H9 (cell line): ENCODE results near the gene GPLD1. TPM values are rescaled to one million over a fixed set of nuclear protein-coding genes. Genes with fewer than 3 reads are reported as not detected.

Experiments
- DNase-seq: peaks from one replicate; pipeline ENCODE4 v3.0.0-alpha.2; 2017
- H2AFZ ChIP-seq: one replicate; pipeline ENCODE4 v1.6.1; 2013; ENCODE audit warnings: mild to moderate bottlenecking, low read length, control low read depth, moderate library complexity
- H2AK5ac ChIP-seq: 2 replicates; pipeline ENCODE4 v1.6.1; 2013; ENCODE audit warnings: low read length, control low read depth, mixed read lengths; ENCODE audit not compliant: insufficient read length
- H2BK120ac ChIP-seq: one replicate; pipeline ENCODE4 v1.6.1; 2013; ENCODE audit warnings: low read depth, mild to moderate bottlenecking, low read length, control low read depth, inconsistent platforms; ENCODE audit not compliant: poor library complexity, severe bottlenecking
- H2BK12ac ChIP-seq: 2 replicates; pipeline ENCODE4 v1.6.1; 2013; ENCODE audit warnings: low read length, control low read depth, mixed read lengths, low read depth; ENCODE audit not compliant: insufficient read length
- H2BK15ac ChIP-seq: 2 replicates; pipeline ENCODE4 v1.6.1; 2013; ENCODE audit warnings: low read depth, low read length, control low read depth
- H2BK20ac ChIP-seq: one replicate; pipeline ENCODE4 v1.6.1; 2013; ENCODE audit warnings: low read depth, mild to moderate bottlenecking, low read length, control low read depth, inconsistent platforms; ENCODE audit not compliant: poor library complexity, severe bottlenecking
- H2BK5ac ChIP-seq: 2 replicates; pipeline ENCODE4 v1.6.1; 2013; ENCODE audit warnings: low read length, control low read depth, mixed read lengths; ENCODE audit not compliant: insufficient read length
- H3K14ac ChIP-seq: 2 replicates; pipeline ENCODE4 v1.6.1; 2013; ENCODE audit warnings: low read length, control low read depth; ENCODE audit not compliant: insufficient read depth
- H3K18ac ChIP-seq: 2 replicates; pipeline ENCODE4 v1.6.1; 2013; ENCODE audit warnings: low read depth, mild to moderate bottlenecking, mixed read lengths, low read length, control low read depth; ENCODE audit not compliant: insufficient read length
- H3K23ac ChIP-seq: 2 replicates; pipeline ENCODE4 v1.6.1; 2013; ENCODE audit warnings: low read length, control low read depth, mixed read lengths, low read depth; ENCODE audit not compliant: insufficient read length
- H3K23me2 ChIP-seq: 2 replicates; pipeline ENCODE4 v1.6.1; 2013; ENCODE audit warnings: low read depth, mild to moderate bottlenecking, mixed read lengths, low read length, control low read depth; ENCODE audit not compliant: insufficient read length, poor library complexity, severe bottlenecking
- H3K27ac ChIP-seq: 2 replicates; pipeline ENCODE4 v1.5.1; 2013; ENCODE audit warnings: low read length, control low read depth, mixed read lengths, low read depth; ENCODE audit not compliant: insufficient read length
- H3K27me3 ChIP-seq: 2 replicates; pipeline ENCODE4 v1.6.1; 2013; ENCODE audit warnings: low read length, control low read depth, inconsistent platforms; ENCODE audit not compliant: insufficient read depth
- H3K4ac ChIP-seq: 2 replicates; pipeline ENCODE4 v1.6.1; 2013; ENCODE audit warnings: low read depth, mild to moderate bottlenecking, control low read depth, inconsistent platforms, low read length, moderate library complexity
- H3K4me1 ChIP-seq: 2 replicates; pipeline ENCODE4 v1.6.1; 2013; ENCODE audit warnings: low read length, control low read depth, inconsistent platforms; ENCODE audit not compliant: insufficient read depth
- H3K4me2 ChIP-seq: 2 replicates; pipeline ENCODE4 v1.6.1; 2013; ENCODE audit warnings: low read length, control low read depth, mixed read lengths; ENCODE audit not compliant: insufficient read length, insufficient read depth
- H3K56ac ChIP-seq: 2 replicates; pipeline ENCODE4 v1.6.1; 2013; ENCODE audit warnings: low read depth, mild to moderate bottlenecking, mixed read lengths, low read length, control low read depth; ENCODE audit not compliant: insufficient read length
- H3K79me1 ChIP-seq: 2 replicates; pipeline ENCODE4 v1.6.1; 2013; ENCODE audit warnings: low read depth, mild to moderate bottlenecking, moderate library complexity, low read length, control low read depth, inconsistent platforms; ENCODE audit not compliant: insufficient read depth, poor library complexity, severe bottlenecking
- H3K79me2 ChIP-seq: 2 replicates; pipeline ENCODE4 v1.6.1; 2013; ENCODE audit warnings: low read length, control low read depth, inconsistent platforms; ENCODE audit not compliant: insufficient read depth
- H3K9ac ChIP-seq: 2 replicates; pipeline ENCODE4 v1.6.1; 2013; ENCODE audit warnings: low read length, control low read depth, mixed read lengths; ENCODE audit not compliant: insufficient read length; ENCODE audit errors: extremely low read depth
- H3K9me3 ChIP-seq: one replicate; pipeline ENCODE4 v1.6.1; 2013; ENCODE audit warnings: low read depth, low read length, inconsistent platforms; ENCODE audit not compliant: control insufficient read depth
- H3T11ph ChIP-seq: one replicate; pipeline ENCODE4 v1.6.1; 2013; ENCODE audit warnings: mild to moderate bottlenecking, low read length, control low read depth, inconsistent platforms
- H4K20me1 ChIP-seq: one replicate; pipeline ENCODE4 v1.6.1; 2013; ENCODE audit not compliant: control insufficient read depth, insufficient read length, insufficient read depth
- H4K5ac ChIP-seq: 2 replicates; pipeline ENCODE4 v1.6.1; 2013; ENCODE audit warnings: low read depth, mild to moderate bottlenecking, mixed read lengths, low read length, control low read depth; ENCODE audit not compliant: insufficient read length
- H4K8ac ChIP-seq: replicated peaks from 2 replicates; pipeline ENCODE4 v1.6.1; 2013; ENCODE audit warnings: low read length, control low read depth, mixed read lengths, low read depth; ENCODE audit not compliant: insufficient read length
- H4K91ac ChIP-seq: 2 replicates; pipeline ENCODE4 v1.6.1; 2013; ENCODE audit warnings: low read depth, mild to moderate bottlenecking, moderate library complexity, mixed read lengths, low read length, control low read depth; ENCODE audit not compliant: insufficient read length
- H3K27ac Mint-ChIP-seq, 3 experiments: 2 replicates in 2 of 3; 3 replicates in 1 of 3; pipeline ENCODE4 v1.8.0; 2020 to 2021; ENCODE audit warnings: mixed read lengths in 3 of 3, mild to moderate bottlenecking in 1 of 3, moderate library complexity in 1 of 3
- H3K27me3 Mint-ChIP-seq: 2 replicates; pipeline ENCODE4 v1.8.0; 2021; ENCODE audit warnings: low read depth, mild to moderate bottlenecking, moderate library complexity, mixed read lengths
- H3K36me3 Mint-ChIP-seq, 3 experiments: 2 replicates in 2 of 3; 3 replicates in 1 of 3; pipeline ENCODE4 v1.8.0; 2020 to 2021; ENCODE audit warnings: low read depth in 3 of 3, mixed read lengths in 3 of 3; ENCODE audit not compliant: insufficient read depth in 1 of 3
- H3K4me1 Mint-ChIP-seq, 2 experiments: 2 replicates each; pipeline ENCODE4 v1.8.0; 2020; ENCODE audit warnings: mixed read lengths in 2 of 2
- H3K4me3 Mint-ChIP-seq, 2 experiments: 2 replicates in 1 of 2; 3 replicates in 1 of 2; pipeline ENCODE4 v1.8.0; 2020 to 2021; ENCODE audit warnings: mild to moderate bottlenecking in 2 of 2, mixed read lengths in 2 of 2, moderate library complexity in 1 of 2
- H3K9me3 Mint-ChIP-seq, 2 experiments: 2 replicates in 1 of 2; 3 replicates in 1 of 2; pipeline ENCODE4 v1.8.0; 2020; ENCODE audit warnings: mild to moderate bottlenecking in 2 of 2, mixed read lengths in 2 of 2, moderate library complexity in 1 of 2
- WGBS: extraction: QIAGEN DNeasy Blood & Tissue Kit; methylation state at CpG from one replicate; pipeline ENCODE4 v1.1.7; 2013; ENCODE audit warnings: missing lambda C conversion rate, low lambda C conversion rate, mixed read lengths; ENCODE audit not compliant: insufficient read length; ENCODE audit errors: extremely low coverage; 5-methylcytosine and 5-hydroxymethylcytosine counted together
- total RNA-seq: library from RNA; stranded (reverse); gene quantifications from 2 replicates; pipeline ENCODE4 v1.2.1, GENCODE V29; 2021
- TF ChIP-seq, protein P1 (sequence below): fragments of 200-600 bp; sonication (generic); conservative IDR thresholded peaks from 3 replicates; pipeline ENCODE4 v1.8.0; 2021; ENCODE audit warnings: antibody characterized with exemption, mild to moderate bottlenecking

GPLD1 gene
- total RNA-seq, 1 experiment from 2014 or later = 8.0 TPM

- no CpG with 5 or more reads among the region's 16 CpGs for WGBS
- no peak overlapping the region for H2BK15ac ChIP-seq
These were observed 48.3 kb downstream of the GPLD1 start for GRCh38 chr6:24440897-24441598.

More at GRCh38 chr6:24440897-24441598, 48.3 kb downstream of the GPLD1 start:
- Histone ChIP-seq H3K56ac (no peak overlapping the region), H3K9ac (no peak overlapping the region), H3K18ac (no peak overlapping the region), H3K23ac (no peak overlapping the region), H3K14ac (no peak overlapping the region), H3K27me3 (no peaks in the 10 kb centered on the region), H3K4me1 (0 out of 2 replicates have a peak, but pooled peaks cover 7% of the 10 kb centered on the region), H4K20me1 (no peaks in the 10 kb centered on the region), H4K91ac (no peak overlapping the region), H4K8ac (no peak overlapping the region), H2BK12ac (no peak overlapping the region), H3K79me1 (no peaks in the 10 kb centered on the region), H2AK5ac (no peak overlapping the region), H2BK5ac (no peak overlapping the region), H3K27ac (no peak overlapping the region), H3K4ac (no peak overlapping the region), H3K9me3 (no peaks in the 10 kb centered on the region), H2BK120ac (no peak overlapping the region), H3K79me2 (no peaks in the 10 kb centered on the region), H2BK20ac (no peak overlapping the region), H3K4me2 (no peak overlapping the region), H3T11ph (no peak overlapping the region), H4K5ac (no peak overlapping the region), H2AFZ (no peak overlapping the region), H3K23me2 (no peaks in the 10 kb centered on the region)
- TF ChIP-seq, protein P1, sequence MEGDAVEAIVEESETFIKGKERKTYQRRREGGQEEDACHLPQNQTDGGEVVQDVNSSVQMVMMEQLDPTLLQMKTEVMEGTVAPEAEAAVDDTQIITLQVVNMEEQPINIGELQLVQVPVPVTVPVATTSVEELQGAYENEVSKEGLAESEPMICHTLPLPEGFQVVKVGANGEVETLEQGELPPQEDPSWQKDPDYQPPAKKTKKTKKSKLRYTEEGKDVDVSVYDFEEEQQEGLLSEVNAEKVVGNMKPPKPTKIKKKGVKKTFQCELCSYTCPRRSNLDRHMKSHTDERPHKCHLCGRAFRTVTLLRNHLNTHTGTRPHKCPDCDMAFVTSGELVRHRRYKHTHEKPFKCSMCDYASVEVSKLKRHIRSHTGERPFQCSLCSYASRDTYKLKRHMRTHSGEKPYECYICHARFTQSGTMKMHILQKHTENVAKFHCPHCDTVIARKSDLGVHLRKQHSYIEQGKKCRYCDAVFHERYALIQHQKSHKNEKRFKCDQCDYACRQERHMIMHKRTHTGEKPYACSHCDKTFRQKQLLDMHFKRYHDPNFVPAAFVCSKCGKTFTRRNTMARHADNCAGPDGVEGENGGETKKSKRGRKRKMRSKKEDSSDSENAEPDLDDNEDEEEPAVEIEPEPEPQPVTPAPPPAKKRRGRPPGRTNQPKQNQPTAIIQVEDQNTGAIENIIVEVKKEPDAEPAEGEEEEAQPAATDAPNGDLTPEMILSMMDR = no peak
- no peaks in the 10 kb centered on the region for H3K27me3 Mint-ChIP-seq
- DNase-seq = no peak
- no peak overlapping the region for H3K4me3 Mint-ChIP-seq
- H3K27ac Mint-ChIP-seq = no peak overlapping the region
- H3K4me1 Mint-ChIP-seq = peaks cover 5% of the 10 kb centered on the region in 2 experiments
- H3K36me3 Mint-ChIP-seq = peaks cover 0 to 2% (median 0%) of the 10 kb centered on the region in 3 experiments; a peak in 2 of 7 replicates
- no peaks in the 10 kb centered on the region for H3K9me3 Mint-ChIP-seq
